H1 (cell line): Measurements from ENCODE around the gene CAST. TPM values are rescaled to one million over a fixed set of nuclear protein-coding genes. Genes with fewer than 3 reads are reported as not detected.

Experiments used
- CTCF ChIA-PET: fragments of 300-600 bp; sonication (Branson Sonifier 250); formaldehyde crosslinking; loops from one replicate; lab custom pipeline; 2021; ENCODE audit not compliant: partially characterized antibody; lab: Charles Lee
- POLR2A ChIA-PET: fragments of 300-600 bp; sonication (Branson Sonifier 250); formaldehyde crosslinking; loops from one replicate; lab custom pipeline; 2021; ENCODE audit warnings: inconsistent platforms; ENCODE audit not compliant: partially characterized antibody; lab: Charles Lee
- DNase-seq, 2 experiments: peaks; one replicate each; pipeline versions ENCODE4 v3.0.0 to v3.0.0-alpha.2; 2010 to 2022; ENCODE audit warnings: low spot score in 2 of 2, low read depth in 1 of 2, mixed read lengths in 1 of 2
- FAIRE-seq: peaks from 2 replicates; lab custom pipeline; 2011; peaks lifted over from hg19 to GRCh38; lab: Jason Lieb, UNC
- H2AFZ ChIP-seq: 2 replicates; pipeline ENCODE4 v1.8.1; 2012; ENCODE audit warnings: low read length, inconsistent platforms
- H2AK5ac ChIP-seq: 2 replicates; pipeline ENCODE4 v1.6.1; 2013; ENCODE audit warnings: low read depth, low read length
- H2BK120ac ChIP-seq: replicated peaks from 2 replicates; pipeline ENCODE3; 2013; ENCODE audit warnings: low read depth, low read length, inconsistent platforms
- H2BK12ac ChIP-seq: 2 replicates; pipeline ENCODE4 v1.6.1; 2013; ENCODE audit warnings: low read depth, low read length
- H2BK15ac ChIP-seq: 2 replicates; pipeline ENCODE4 v1.6.1; 2013; ENCODE audit warnings: low read length
- H2BK20ac ChIP-seq: 2 replicates; pipeline ENCODE4 v1.6.1; 2013; ENCODE audit warnings: low read length
- H2BK5ac ChIP-seq: 2 replicates; pipeline ENCODE4 v1.6.1; 2013; ENCODE audit warnings: low read depth, low read length
- H3K14ac ChIP-seq: 2 replicates; pipeline ENCODE4 v1.6.1; 2013; ENCODE audit warnings: inconsistent platforms; ENCODE audit not compliant: insufficient read length
- H3K18ac ChIP-seq: 2 replicates; pipeline ENCODE4 v1.6.1; 2013; ENCODE audit warnings: low read length; ENCODE audit errors: extremely low read depth
- H3K23ac ChIP-seq: 2 replicates; pipeline ENCODE4 v1.6.1; 2013; ENCODE audit warnings: inconsistent platforms; ENCODE audit not compliant: insufficient read length
- H3K23me2 ChIP-seq: 2 replicates; pipeline ENCODE4 v1.6.1; 2013; ENCODE audit warnings: low read depth, low read length
- H3K27ac ChIP-seq: 2 replicates; pipeline ENCODE4 v1.6.1; 2011; ENCODE audit warnings: low read depth, low read length, inconsistent platforms
- H3K27me3 ChIP-seq, 4 experiments: replicated peaks in 1 of 4; 1 replicate in 1 of 4; 2 replicates in 3 of 4; pipeline versions ENCODE4 v1.6.1 to v1.8.1; 2011 to 2013; ENCODE audit warnings: low read length in 3 of 4, mild to moderate bottlenecking in 3 of 4, inconsistent platforms in 2 of 4, mixed read lengths in 2 of 4, moderate library complexity in 1 of 4; ENCODE audit not compliant: control insufficient read depth in 3 of 4, insufficient read depth in 3 of 4; ENCODE audit errors: extremely low read depth in 1 of 4
- H3K36me3 ChIP-seq, 4 experiments: 2 replicates each; pipeline versions ENCODE4 v1.6.1 to v1.8.1; 2011 to 2013; ENCODE audit warnings: mild to moderate bottlenecking in 4 of 4, low read length in 3 of 4, moderate library complexity in 2 of 4, control low read depth in 1 of 4, inconsistent platforms in 1 of 4; ENCODE audit not compliant: insufficient read depth in 4 of 4, control insufficient read depth in 2 of 4
- H3K4ac ChIP-seq: replicated peaks from 2 replicates; pipeline ENCODE3; 2013; ENCODE audit warnings: low read length, low read depth, mixed read lengths, inconsistent platforms; ENCODE audit not compliant: insufficient read length
- H3K4me1 ChIP-seq, 4 experiments: replicated peaks in 1 of 4; 1 replicate in 1 of 4; 2 replicates in 3 of 4; pipeline versions ENCODE4 v1.6.1 to v1.8.1; 2011 to 2013; ENCODE audit warnings: low read length in 3 of 4, inconsistent platforms in 2 of 4, mixed read lengths in 1 of 4; ENCODE audit not compliant: insufficient read depth in 4 of 4, control insufficient read depth in 3 of 4
- H3K4me2 ChIP-seq, 2 experiments: 2 replicates each; pipeline versions ENCODE4 v1.6.1 to v1.8.1; 2011 to 2013; ENCODE audit warnings: low read depth in 2 of 2, low read length in 2 of 2, control low read depth in 1 of 2, inconsistent platforms in 1 of 2, mild to moderate bottlenecking in 1 of 2; ENCODE audit not compliant: insufficient read depth in 1 of 2
- H3K4me3 ChIP-seq, 4 experiments: fragments of 200-600, 300-600 bp in 1 of 4; sonication (generic), shearing (Covaris generic), sonication (Bioruptor Twin) in 1 of 4; 2 replicates each; pipeline versions ENCODE4 v1.5.1 to v1.8.1; 2011 to 2016; ENCODE audit warnings: low read length in 4 of 4, low read depth in 3 of 4, control low read depth in 2 of 4, inconsistent platforms in 2 of 4, mild to moderate bottlenecking in 2 of 4, mixed read lengths in 1 of 4, moderate library complexity in 1 of 4; ENCODE audit not compliant: insufficient read depth in 2 of 4; ENCODE audit errors: extremely low read depth in 1 of 4
- H3K56ac ChIP-seq: replicated peaks from 2 replicates; pipeline ENCODE3; 2013; ENCODE audit warnings: low read depth, mild to moderate bottlenecking, mixed read lengths, low read length, inconsistent platforms; ENCODE audit not compliant: insufficient read length
- H3K79me1 ChIP-seq: 2 replicates; pipeline ENCODE4 v1.6.1; 2013; ENCODE audit warnings: low read depth, low read length, control low read depth
- H3K79me2 ChIP-seq, 2 experiments: 2 replicates each; pipeline versions ENCODE4 v1.6.1 to v1.8.1; 2012 to 2013; ENCODE audit warnings: low read length in 2 of 2, mild to moderate bottlenecking in 2 of 2, inconsistent platforms in 1 of 2; ENCODE audit not compliant: insufficient read depth in 2 of 2, control insufficient read depth in 1 of 2
- H3K9ac ChIP-seq, 4 experiments: replicated peaks in 1 of 4; 1 replicate in 1 of 4; 2 replicates in 3 of 4; pipeline versions ENCODE4 v1.6.1 to v1.8.1; 2011 to 2013; ENCODE audit warnings: low read depth in 3 of 4, low read length in 3 of 4, control low read depth in 2 of 4, mild to moderate bottlenecking in 2 of 4, moderate library complexity in 2 of 4, inconsistent platforms in 1 of 4; ENCODE audit errors: extremely low read depth in 1 of 4
- H3K9me3 ChIP-seq, 2 experiments: 2 replicates each; pipeline versions ENCODE4 v1.6.1 to v1.8.1; 2012 to 2013; ENCODE audit warnings: mild to moderate bottlenecking in 2 of 2, moderate library complexity in 2 of 2, control low read depth in 1 of 2, inconsistent platforms in 1 of 2, low read depth in 1 of 2, low read length in 1 of 2, mixed read lengths in 1 of 2; ENCODE audit not compliant: insufficient read depth in 2 of 2
- H4K20me1 ChIP-seq, 2 experiments: replicated peaks in 1 of 2; 2 replicates each; pipeline versions ENCODE3 to v1.8.1; 2011 to 2013; ENCODE audit warnings: inconsistent platforms in 2 of 2, low read length in 2 of 2, mild to moderate bottlenecking in 1 of 2; ENCODE audit not compliant: insufficient read depth in 2 of 2, control insufficient read depth in 1 of 2
- H4K5ac ChIP-seq: 2 replicates; pipeline ENCODE4 v1.6.1; 2013; ENCODE audit warnings: low read length, low read depth, mixed read lengths, inconsistent platforms; ENCODE audit not compliant: insufficient read length
- H4K8ac ChIP-seq: 2 replicates; pipeline ENCODE4 v1.8.0; 2013; ENCODE audit warnings: mild to moderate bottlenecking, moderate library complexity, low read length, inconsistent platforms; ENCODE audit not compliant: insufficient read depth; ENCODE audit errors: extremely low read depth
- H4K91ac ChIP-seq: replicated peaks from 2 replicates; pipeline ENCODE3; 2013; ENCODE audit warnings: low read length, mixed read lengths, inconsistent platforms; ENCODE audit not compliant: insufficient read length
- CREB1 ChIP-seq: IDR thresholded peaks from 2 replicates; pipeline ENCODE4 v1.6.1; 2012; ENCODE audit warnings: inconsistent platforms
- JUN ChIP-seq: IDR thresholded peaks from 2 replicates; pipeline ENCODE4 v1.6.1; 2011; ENCODE audit warnings: low read depth, mild to moderate bottlenecking, improper control_type of control experiment, low read length
- WGBS, 2 experiments: shearing (Covaris generic) in 1 of 2; methylation state at CpG; one replicate each; pipeline versions ENCODE4 v1.1.6 to v1.1.7; 2013 to 2015; ENCODE audit warnings: low lambda C conversion rate in 2 of 2, mixed read lengths in 2 of 2, inconsistent platforms in 1 of 2, low coverage in 1 of 2, missing lambda C conversion rate in 1 of 2; ENCODE audit not compliant: insufficient replicate concordance in 2 of 2, insufficient coverage in 1 of 2, insufficient read length in 1 of 2; ENCODE audit errors: extremely low coverage in 1 of 2, missing lambda C conversion rate in 1 of 2; 5-methylcytosine and 5-hydroxymethylcytosine counted together
- polyA plus RNA-seq, 7 experiments: library from polyadenylated mRNA; depleted of rRNA in 3 of 7; stranded (reverse) in 5 of 7; unstranded in 2 of 7; fragments of >200 nt in 5 of 7; fragments of 200-250 nt in 2 of 7; gene quantifications; 1 replicate in 5 of 7; 2 replicates in 1 of 7; 4 replicates in 1 of 7; pipeline versions ENCODE4 v1.2.1 to v1.2.3, GENCODE V29; 2011 to 2013; ENCODE audit warnings: missing spikeins in 2 of 7, mixed read lengths in 2 of 7
- total RNA-seq: library from RNA; stranded (reverse); fragmentation: NEBNext Ultra II Directional; extraction: Animal tissue kit (Norgen Biotek cat#: 25700); gene quantifications from 2 replicates; pipeline ENCODE4 v1.2.1, GENCODE V29; 2021

CAST gene
- total and polyA plus RNA-seq, 2 of the 8 experiments (the other 6 are each of a cell fraction or from before 2014, with no cell fraction given): 9.0 to 48.2 TPM

DNA sequence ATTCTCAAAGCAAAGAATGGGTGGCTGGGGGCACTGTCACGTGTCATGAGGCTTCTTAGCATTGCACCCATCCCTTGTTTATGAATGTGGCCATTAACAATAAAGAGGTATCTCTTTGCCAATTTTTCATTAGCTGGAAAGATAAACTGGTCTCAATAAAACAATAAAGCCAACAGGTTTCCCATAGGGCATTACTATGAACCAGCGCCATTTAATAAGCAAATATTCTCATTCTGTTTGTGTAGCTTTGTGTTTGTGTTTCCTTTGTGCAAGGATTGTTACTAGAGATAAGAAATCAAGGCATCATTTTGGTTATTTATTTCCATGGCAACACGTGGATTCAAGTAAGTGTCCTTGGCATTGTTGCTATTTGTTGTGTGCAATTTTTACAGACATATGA lies 37.6 kb upstream of the CAST start:
- Histone ChIP-seq H3K4me3 (no peak overlapping the region), H3K4ac (no peak overlapping the region), H3K9me3 (0 out of 4 replicates have a peak, but pooled peaks cover 0 to 2% of the 10 kb centered on the region in 2 experiments), H3K4me2 (no peak overlapping the region), H2BK20ac (no peak overlapping the region), H3K56ac (no peak overlapping the region), H4K5ac (no peak overlapping the region), H3K36me3 (no peaks in the 10 kb centered on the region), H3K23me2 (no peaks in the 10 kb centered on the region), H3K4me1 (no peaks in the 10 kb centered on the region; a peak in 1 of 7 replicates), H4K8ac (no peak overlapping the region), H3K27ac (no peak overlapping the region), H3K14ac (no peak overlapping the region), H2BK120ac (no peak overlapping the region), H3K23ac (no peak overlapping the region), H3K18ac (no peak overlapping the region), H4K20me1 (no peaks in the 10 kb centered on the region), H2AFZ (no peak overlapping the region), H3K9ac (no peak overlapping the region), H2BK12ac (no peak overlapping the region), H3K27me3 (no peaks in the 10 kb centered on the region), H4K91ac (no peak overlapping the region), H2BK15ac (no peak overlapping the region), H3K79me1 (no peaks in the 10 kb centered on the region), H2AK5ac (no peak overlapping the region), H3K79me2 (no peaks in the 10 kb centered on the region), H2BK5ac (no peak overlapping the region)
- no peak for DNase-seq
- 87% methylated on average over 3 of the region's 3 CpGs; no CpG with 5 or more reads in 1 of the 2 experiments for WGBS, 2 experiments
- ChIA-PET POLR2A (interaction anchor here (0.5 kb wide), 1 partner anchor 32 kb away, joined by 3 read pairs; no protein-coding TSS in a partner anchor), CTCF (interaction anchor here (1.1 kb wide), 1 partner anchor 8 kb away, joined by 3 read pairs; no protein-coding TSS in a partner anchor)
- no peak for FAIRE-seq
- TF ChIP-seq CREB1: no peak
- TF ChIP-seq JUN: no peak
